Smooth muscle cell (in vitro differentiated cells): ENCODE measurements around the gene DSP. TPM values are rescaled to one million over a fixed set of nuclear protein-coding genes. Genes with fewer than 3 reads are reported as not detected.

ENCODE experiments used
- DNase-seq: peaks from one replicate; lab custom pipeline; 2025; ENCODE audit not compliant: unreplicated experiment; lab: John Stamatoyannopoulos, UW
- H2AFZ ChIP-seq: fragments of 200-600 bp; sonication (generic); 2 replicates; pipeline ENCODE4 v1.6.0; 2016; ENCODE audit warnings: antibody characterized with exemption, low read depth, mild to moderate bottlenecking
- H3F3A ChIP-seq: fragments of 200-600 bp; sonication (generic); 2 replicates; pipeline ENCODE4 v1.6.0; 2017; ENCODE audit warnings: antibody characterized with exemption, low read depth
- H3K27ac ChIP-seq: fragments of 200-600 bp; sonication (generic); 2 replicates; pipeline ENCODE4 v1.5.1; 2016; ENCODE audit warnings: low read depth, mild to moderate bottlenecking
- H3K27me3 ChIP-seq: fragments of 200-600 bp; sonication (generic); 2 replicates; pipeline ENCODE4 v1.6.1; 2016; ENCODE audit warnings: low read depth, mild to moderate bottlenecking
- H3K36me3 ChIP-seq: fragments of 200-600 bp; sonication (generic); 2 replicates; pipeline ENCODE4 v1.5.1; 2016; ENCODE audit warnings: low read depth
- H3K4me1 ChIP-seq: fragments of 200-600 bp; sonication (generic); 2 replicates; pipeline ENCODE4 v1.5.1; 2016; ENCODE audit warnings: low read depth
- H3K4me2 ChIP-seq: fragments of 200-600 bp; sonication (generic); 2 replicates; pipeline ENCODE4 v1.6.0; 2016; ENCODE audit warnings: mild to moderate bottlenecking
- H3K4me3 ChIP-seq: fragments of 200-600 bp; sonication (generic); 2 replicates; pipeline ENCODE4 v1.5.1; 2016; ENCODE audit warnings: mild to moderate bottlenecking
- H3K79me2 ChIP-seq: fragments of 200-600 bp; sonication (generic); 2 replicates; pipeline ENCODE4 v1.6.0; 2016; ENCODE audit warnings: low read depth, mild to moderate bottlenecking
- H3K9ac ChIP-seq: fragments of 200-600 bp; sonication (generic); 2 replicates; pipeline ENCODE4 v1.6.0; 2016; ENCODE audit warnings: low read depth
- H3K9me3 ChIP-seq: fragments of 200-600 bp; sonication (generic); replicated peaks from 2 replicates; pipeline ENCODE4 v1.5.1; 2016; ENCODE audit warnings: low read depth
- H4K20me1 ChIP-seq: fragments of 200-600 bp; sonication (generic); 2 replicates; pipeline ENCODE4 v1.6.0; 2016; ENCODE audit warnings: low read depth
- CTCF ChIP-seq: fragments of 200-600 bp; sonication (generic); IDR thresholded peaks from 2 replicates; pipeline ENCODE4 v1.5.1; 2017; ENCODE audit warnings: borderline replicate concordance, mild to moderate bottlenecking, antibody characterized with exemption; ENCODE audit not compliant: insufficient read depth, poor library complexity, severe bottlenecking
- WGBS: methylation state at CpG from one replicate; pipeline ENCODE4 v1.1.7; 2016; ENCODE audit warnings: low lambda C conversion rate; 5-methylcytosine and 5-hydroxymethylcytosine counted together
- polyA plus RNA-seq: library from polyadenylated mRNA; unstranded; fragments of >200 nt; fragmentation: Nextera tagmentation; extraction: Ambion mirVana; gene quantifications from 2 replicates; pipeline ENCODE4 v1.2.1, GENCODE V29; 2016
- total RNA-seq: library from RNA; depleted of rRNA; stranded (reverse); fragments of >200 nt; gene quantifications from 2 replicates; pipeline ENCODE4 v1.2.3, GENCODE V29; 2014

Gene DSP
- total and polyA plus RNA-seq, 2 experiments from 2014 or later, result 64.1 to 347 TPM

- DNase-seq, result no peak
- H3K27me3 ChIP-seq, result no peaks in the 10 kb centered on the region
- H3K9me3 ChIP-seq, result no peaks in the 10 kb centered on the region
- no peaks in the 10 kb centered on the region for H3K4me1 ChIP-seq
- peak overlapping the region; percentile 4 for H2AFZ ChIP-seq
- 20% methylated on average over 10 of the region's 10 CpGs for WGBS
- H3K9ac ChIP-seq, result peak overlapping the region; percentile 56
- no peak for TF ChIP-seq CTCF
- no peaks in the 10 kb centered on the region for H3K79me2 ChIP-seq
- H4K20me1 ChIP-seq, result no peaks in the 10 kb centered on the region
- H3K36me3 ChIP-seq, result no peaks in the 10 kb centered on the region
- H3K4me2 ChIP-seq, result peak overlapping the region; percentile 69
- peak overlapping the region; percentile 90 for H3K27ac ChIP-seq
- H3F3A ChIP-seq, result peaks cover 8% of the 10 kb centered on the region
- no peak overlapping the region for H3K4me3 ChIP-seq
Measured at GRCh38 chr6:7505189-7505699, 36.2 kb upstream of the DSP start.

- no peak overlapping the region for H3K27ac ChIP-seq
- no peak overlapping the region for H3K4me2 ChIP-seq
- no peak for DNase-seq
- H2AFZ ChIP-seq, result no peak overlapping the region
- H3K4me3 ChIP-seq, result no peak overlapping the region
- no peaks in the 10 kb centered on the region for H3K79me2 ChIP-seq
- 98% methylated on average over 6 of the region's 6 CpGs for WGBS
- no peaks in the 10 kb centered on the region for H3K9me3 ChIP-seq
- H3F3A ChIP-seq, result peaks cover 8% of the 10 kb centered on the region
- H3K27me3 ChIP-seq, result no peaks in the 10 kb centered on the region
- H3K9ac ChIP-seq, result no peak overlapping the region
- H3K4me1 ChIP-seq, result no peaks in the 10 kb centered on the region
- no peaks in the 10 kb centered on the region for H3K36me3 ChIP-seq
- H4K20me1 ChIP-seq, result no peaks in the 10 kb centered on the region
- TF ChIP-seq CTCF, result no peak
Measured at GRCh38 chr6:7507600-7507999, 33.9 kb upstream of the DSP start.

GRCh38 chr6:7512320-7512719 is 29.2 kb upstream of the DSP start:
- Histone ChIP-seq H2AFZ (no peak overlapping the region), H3K4me1 (no peaks in the 10 kb centered on the region), H3K4me2 (no peak overlapping the region), H3K27ac (no peak overlapping the region), H3K4me3 (no peak overlapping the region), H3K9me3 (no peaks in the 10 kb centered on the region), H3K36me3 (no peaks in the 10 kb centered on the region), H3F3A (no peaks in the 10 kb centered on the region), H3K9ac (no peak overlapping the region), H3K27me3 (no peaks in the 10 kb centered on the region), H4K20me1 (no peaks in the 10 kb centered on the region), H3K79me2 (no peaks in the 10 kb centered on the region)
- WGBS, result 92% methylated on average over 2 of the region's 2 CpGs
- no peak for TF ChIP-seq CTCF
- no peak for DNase-seq

- H3K27me3 ChIP-seq, result no peaks in the 10 kb centered on the region
- DNase-seq, result no peak
- H3K4me1 ChIP-seq, result no peaks in the 10 kb centered on the region
- H3K4me2 ChIP-seq, result no peak overlapping the region
- no peaks in the 10 kb centered on the region for H3K36me3 ChIP-seq
- no peak overlapping the region for H3K27ac ChIP-seq
- no peaks in the 10 kb centered on the region for H3F3A ChIP-seq
- TF ChIP-seq CTCF, result no peak
- no peak overlapping the region for H2AFZ ChIP-seq
- no peaks in the 10 kb centered on the region for H3K9me3 ChIP-seq
- no peak overlapping the region for H3K4me3 ChIP-seq
- H3K79me2 ChIP-seq, result no peaks in the 10 kb centered on the region
- no peaks in the 10 kb centered on the region for H4K20me1 ChIP-seq
- H3K9ac ChIP-seq, result no peak overlapping the region
- WGBS, result 84% methylated on average over 5 of the region's 5 CpGs
Measured at GRCh38 chr6:7513529-7513928, 27.9 kb upstream of the DSP start.
